Measurements from ENCODE around the gene STAT6. TPM values are rescaled to one million over a fixed set of nuclear protein-coding genes. Genes with fewer than 3 reads are reported as not detected.
A peak's percentile ranks its signal among the peaks of the same experiment; 100 is the strongest.

STAT6 gene
- total and polyA plus RNA-seq, 10 of the 15 experiments (the other 5 are each of a cell fraction or from before 2014, with no cell fraction given) = 14.2 to 176 (median 89.6) TPM

- no peak for TF ChIP-seq HDAC2 (IDR thresholded peaks at IDR 0.05)
- TF ChIP-seq, protein P1, sequence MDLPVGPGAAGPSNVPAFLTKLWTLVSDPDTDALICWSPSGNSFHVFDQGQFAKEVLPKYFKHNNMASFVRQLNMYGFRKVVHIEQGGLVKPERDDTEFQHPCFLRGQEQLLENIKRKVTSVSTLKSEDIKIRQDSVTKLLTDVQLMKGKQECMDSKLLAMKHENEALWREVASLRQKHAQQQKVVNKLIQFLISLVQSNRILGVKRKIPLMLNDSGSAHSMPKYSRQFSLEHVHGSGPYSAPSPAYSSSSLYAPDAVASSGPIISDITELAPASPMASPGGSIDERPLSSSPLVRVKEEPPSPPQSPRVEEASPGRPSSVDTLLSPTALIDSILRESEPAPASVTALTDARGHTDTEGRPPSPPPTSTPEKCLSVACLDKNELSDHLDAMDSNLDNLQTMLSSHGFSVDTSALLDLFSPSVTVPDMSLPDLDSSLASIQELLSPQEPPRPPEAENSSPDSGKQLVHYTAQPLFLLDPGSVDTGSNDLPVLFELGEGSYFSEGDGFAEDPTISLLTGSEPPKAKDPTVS (IDR thresholded peaks at IDR 0.05; ENCODE audit: low read depth, low read length) = no peak
Measured at GRCh38 chr12:57156701-57157403, 45.7 kb upstream of the STAT6 start (continued).

GRCh38 chr12:57154804-57155434 is 43.8 kb upstream of the STAT6 start:
- BruUV-seq (replicated peaks) = no TSS peak

More at GRCh38 chr12:57154804-57155434, 43.8 kb upstream of the STAT6 start:
- ChIA-PET SMC1A (ENCODE audit: uncharacterized antibody, unreplicated experiment) (no interaction called here), POLR2A (no interaction called here), CTCF (interaction anchor here (0.7 to 1.0 kb wide), 2 partner anchors 31 to 85 kb away, joined by 3 read pairs; no protein-coding TSS in a partner anchor), RAD21 (ENCODE audit: unreplicated experiment) (no interaction called here)
- no peaks in the 10 kb centered on the region for H3K27me3 ChIP-seq (replicated peaks in 1 of 2; ENCODE audit: control insufficient read depth in 2 of 2, insufficient read depth in 2 of 2, low read length in 1 of 2)
- no peak overlapping the region for H3K9ac ChIP-seq (ENCODE audit: control insufficient read depth, insufficient read depth, low read length)
- H3K36me3 ChIP-seq (ENCODE audit: control insufficient read depth in 2 of 2, insufficient read depth in 2 of 2, low read length in 1 of 2) = no peaks in the 10 kb centered on the region
- no peak overlapping the region for H3K4me3 ChIP-seq
- TF ChIP-seq PAX5 (IDR thresholded peaks at IDR 0.05; ENCODE audit: borderline replicate concordance, low read depth, low read length) (no peak), SPI1 (IDR thresholded peaks at IDR 0.05; ENCODE audit: borderline replicate concordance, insufficient read depth, low read depth, low read length) (peak; percentile 23; the same call in 1 of the 2 replicates), NR2F1 (conservative IDR thresholded peaks at IDR 0.05) (peak; percentile 70), NR2C1 (IDR thresholded peaks at IDR 0.05) (peak; percentile 46), TBL1XR1 (IDR thresholded peaks at IDR 0.05; ENCODE audit: low read depth, low read length) (no peak)
- WGBS (ENCODE audit: insufficient coverage, insufficient replicate concordance, low lambda C conversion rate, missing lambda C conversion rate) = 33% methylated on average over 5 of the region's 5 CpGs
- ATAC-seq = peak; percentile 69
- no peaks in the 10 kb centered on the region for H3K79me2 ChIP-seq (ENCODE audit: control insufficient read depth, insufficient read depth, low read length)
- no peaks in the 10 kb centered on the region for H3K9me3 ChIP-seq (replicated peaks; ENCODE audit: control insufficient read depth, insufficient read depth, low read length)
- H3K27ac ChIP-seq (ENCODE audit: control insufficient read depth, insufficient read depth) = no peak overlapping the region
- intact Hi-C loops (cut with micrococcal nuclease; ENCODE audit: unreplicated experiment) (no loop called here), in situ Hi-C loops (cut with MboI) (no loop called here)
- peak; percentile 79 for FAIRE-seq
- peak overlapping the region; percentile 8 for H2AFZ ChIP-seq (ENCODE audit: control insufficient read depth, low read depth, low read length)
- no peak overlapping the region; the same call in 1 of the 2 replicates for H3K4me2 ChIP-seq (ENCODE audit: control insufficient read depth, insufficient read depth)
- peaks cover 4% of the 10 kb centered on the region; the same call in 1 of the 2 replicates for H3K4me1 ChIP-seq (ENCODE audit: control insufficient read depth, insufficient read depth, low read length)
- H4K20me1 ChIP-seq (ENCODE audit: control insufficient read depth, insufficient read depth) = no peaks in the 10 kb centered on the region
- DNase-seq (ENCODE audit: low read depth, low spot score) = no peak
